Measurements from ENCODE around the gene IL12RB1.
"Not testable (repeated sequence)": the region's sequence is repeated elsewhere in the genome, so short reads cannot be mapped to it uniquely, and the experiment has no call there.

Gene IL12RB1

GRCh38 chr19:18090545-18091216 is 3.9 kb upstream of the IL12RB1 start:
- H3K4me3 ChIP-seq (ENCODE audit: low read depth, low read length) = no peak overlapping the region
- no peak for DNase-seq (ENCODE audit: low read depth)

GRCh38 chr19:18089726-18090125 is 3.0 kb upstream of the IL12RB1 start:
- no peak for TF ChIP-seq CTCF (IDR thresholded peaks at IDR 0.05; ENCODE audit: control insufficient read depth, extremely low read depth, insufficient read depth)
- DNase-seq (ENCODE audit: low read depth) = no peak
- H3K4me3 ChIP-seq (ENCODE audit: low read depth, low read length) = no peak overlapping the region

More at GRCh38 chr19:18090545-18091216, 3.9 kb upstream of the IL12RB1 start:
- no peak for TF ChIP-seq CTCF (IDR thresholded peaks at IDR 0.05; ENCODE audit: control insufficient read depth, extremely low read depth, insufficient read depth)

- H3K4me3 ChIP-seq (ENCODE audit: low read depth, low read length); DNase-seq (ENCODE audit: low read depth): not testable (repeated sequence)
Measured at GRCh38 chr19:18089096-18089541, 2.4 kb upstream of the IL12RB1 start.

- DNase-seq (ENCODE audit: low read depth) = no peak
- no peak overlapping the region for H3K4me3 ChIP-seq (ENCODE audit: low read depth, low read length)
- no peak for TF ChIP-seq CTCF (IDR thresholded peaks at IDR 0.05; ENCODE audit: control insufficient read depth, extremely low read depth, insufficient read depth)
Measured at GRCh38 chr19:18085702-18086457, 854 bp downstream of the IL12RB1 start.

- no peak for DNase-seq (ENCODE audit: low read depth)
- H3K4me3 ChIP-seq (ENCODE audit: low read depth, low read length) = no peak overlapping the region
- TF ChIP-seq CTCF (IDR thresholded peaks at IDR 0.05; ENCODE audit: control insufficient read depth, extremely low read depth, insufficient read depth) = no peak
Measured at GRCh38 chr19:18083929-18084684, 2.6 kb downstream of the IL12RB1 start.

GRCh38 chr19:18074192-18074591 is 12.5 kb downstream of the IL12RB1 start:
- peak; percentile 29; the same call in 1 of the 2 replicates for TF ChIP-seq CTCF (IDR thresholded peaks at IDR 0.05; ENCODE audit: control insufficient read depth, extremely low read depth, insufficient read depth)
- H3K4me3 ChIP-seq (ENCODE audit: low read depth, low read length) = no peak overlapping the region
- DNase-seq (ENCODE audit: low read depth) = no peak

GRCh38 chr19:18073197-18073596 is 13.5 kb downstream of the IL12RB1 start:
- no peak for TF ChIP-seq CTCF (IDR thresholded peaks at IDR 0.05; ENCODE audit: control insufficient read depth, extremely low read depth, insufficient read depth)
- no peak for DNase-seq (ENCODE audit: low read depth)
- H3K4me3 ChIP-seq (ENCODE audit: low read depth, low read length) = no peak overlapping the region
